CD1c-positive myeloid dendritic cell (primary cell): Measurements from ENCODE around the gene PCNX3.
A peak's percentile ranks its signal among the peaks of the same experiment; 100 is the strongest.

ENCODE experiments used
- DNase-seq: peaks from one replicate; pipeline ENCODE4 v3.0.0-alpha.2; 2016; ENCODE audit errors: extremely low spot score

Gene PCNX3

DNA sequence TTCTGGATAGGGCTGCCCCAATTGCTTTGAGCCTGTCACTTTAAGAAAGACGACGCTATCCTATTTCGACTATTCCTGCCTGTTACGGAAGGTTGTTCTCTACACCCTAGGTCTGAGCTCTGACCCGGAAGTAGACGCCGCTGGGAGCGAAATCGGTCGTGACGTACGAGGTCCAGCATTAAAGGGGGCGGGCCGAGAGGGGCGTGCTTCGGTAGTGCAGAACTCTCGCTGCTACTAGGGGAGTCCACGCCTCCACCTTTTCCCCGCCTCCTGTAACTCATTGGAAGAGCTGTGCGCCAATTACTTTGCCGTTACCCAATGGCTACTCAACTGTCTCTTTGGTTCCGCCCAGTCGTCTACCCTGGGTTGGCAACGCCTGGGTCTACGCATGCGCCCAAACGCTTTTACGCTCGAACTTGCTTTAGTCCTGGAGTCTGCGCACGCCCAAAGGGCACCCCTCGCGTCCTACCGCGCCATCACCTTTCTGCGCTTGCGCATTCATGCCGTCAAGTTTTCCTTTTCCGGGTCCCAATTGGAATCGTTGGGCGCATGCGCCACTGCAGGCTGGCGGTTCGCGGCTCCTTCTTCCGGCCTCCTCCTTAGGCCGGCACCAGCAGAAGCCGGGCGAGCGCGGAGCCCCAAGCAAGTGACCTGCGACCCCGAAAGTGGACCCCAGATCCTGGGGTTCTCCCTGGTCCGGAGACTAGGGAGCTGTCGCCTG, at the start of gene PCNX3:
PCNX3 (plus strand) TSS at position 548 of the 721 bp plus-strand sequence. CDS start 536 bp downstream, outside the sequence.
- peak; percentile 100 for DNase-seq

GRCh38 chr11:65569164-65569972, 46.2 kb upstream of the PCNX3 start:
- no peak for DNase-seq

GRCh38 chr11:65569973-65570918, 45.3 kb upstream of the PCNX3 start, which contains the start of gene ZNRD2:
Gene ZNRD2, plus strand, starts transcription at chr11:65570477. Its CDS starts 15 bp downstream, at chr11:65570492.
- DNase-seq = peak; percentile 99

- DNase-seq = no peak
Measured at GRCh38 chr11:65571420-65571819, 44.2 kb upstream of the PCNX3 start.

GRCh38 chr11:65571940-65572339, 43.6 kb upstream of the PCNX3 start:
- DNase-seq = no peak

DNA sequence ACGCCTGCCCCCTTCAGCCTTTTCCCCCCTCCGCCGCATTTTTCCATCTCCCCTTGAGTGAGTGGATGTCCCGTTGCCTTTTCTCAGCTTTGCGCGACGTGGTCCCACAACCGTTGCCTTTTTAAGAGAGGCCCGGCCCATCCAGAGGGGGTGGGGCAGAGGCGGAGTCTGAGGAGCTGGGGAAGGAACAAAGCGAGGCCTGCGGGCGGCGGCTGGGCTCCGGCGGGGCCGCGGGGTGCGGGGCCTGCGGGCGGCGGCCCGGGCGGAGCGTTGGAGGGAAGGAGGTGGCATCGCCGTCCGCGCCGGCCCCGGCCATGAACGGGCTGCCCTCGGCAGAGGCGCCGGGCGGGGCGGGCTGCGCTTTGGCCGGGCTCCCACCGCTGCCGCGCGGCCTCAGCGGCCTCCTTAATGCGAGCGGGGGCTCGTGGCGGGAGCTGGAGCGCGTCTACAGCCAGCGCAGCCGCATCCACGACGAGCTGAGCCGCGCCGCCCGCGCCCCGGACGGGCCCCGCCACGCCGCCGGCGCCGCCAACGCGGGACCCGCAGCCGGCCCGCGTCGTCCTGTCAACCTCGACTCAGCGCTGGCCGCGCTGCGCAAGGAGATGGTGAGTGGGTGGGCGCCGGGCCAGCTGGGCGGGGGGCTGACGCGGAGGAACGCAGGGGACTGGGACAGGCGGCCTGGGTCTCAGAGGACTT, 43.1 kb upstream of the PCNX3 start, which contains the start of gene FAM89B:
FAM89B (plus strand) TSS at position 183 of the 696 bp plus-strand sequence; CDS start at position 315, 132 bp downstream.
- peak; percentile 89 for DNase-seq

DNA sequence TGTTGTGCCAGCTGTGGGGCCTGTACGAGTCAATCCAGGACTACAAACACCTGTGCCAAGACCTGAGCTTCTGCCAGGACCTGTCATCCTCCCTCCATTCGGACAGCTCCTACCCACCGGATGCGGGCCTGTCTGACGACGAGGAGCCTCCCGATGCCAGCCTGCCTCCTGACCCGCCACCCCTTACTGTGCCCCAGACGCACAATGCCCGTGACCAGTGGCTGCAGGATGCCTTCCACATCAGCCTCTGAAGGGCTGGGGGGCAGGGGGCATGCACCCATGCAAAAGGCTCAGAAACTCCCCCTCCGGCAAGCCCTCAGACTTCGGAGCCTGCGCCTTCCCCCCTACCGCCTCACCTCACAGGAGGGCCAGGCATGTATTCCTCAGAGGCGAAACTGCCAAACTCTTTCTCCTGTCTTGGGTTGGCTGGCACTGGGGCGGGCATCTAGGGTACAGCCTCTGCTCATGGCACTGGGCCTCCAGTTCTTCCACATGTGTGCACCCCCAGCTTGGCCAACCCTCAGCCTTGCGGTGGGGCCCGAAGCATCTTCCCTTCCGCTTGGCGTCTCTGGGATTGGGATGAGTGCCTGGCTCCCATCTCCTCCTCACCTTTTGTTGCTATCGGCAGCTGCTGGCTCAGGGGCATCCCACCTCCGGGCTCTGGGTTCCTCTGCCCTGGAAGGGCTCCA, 42.0 kb upstream of the PCNX3 start:
- DNase-seq = no peak

GRCh38 chr11:65574109-65574810, 41.3 kb upstream of the PCNX3 start:
- peak; percentile 97 for DNase-seq

DNA sequence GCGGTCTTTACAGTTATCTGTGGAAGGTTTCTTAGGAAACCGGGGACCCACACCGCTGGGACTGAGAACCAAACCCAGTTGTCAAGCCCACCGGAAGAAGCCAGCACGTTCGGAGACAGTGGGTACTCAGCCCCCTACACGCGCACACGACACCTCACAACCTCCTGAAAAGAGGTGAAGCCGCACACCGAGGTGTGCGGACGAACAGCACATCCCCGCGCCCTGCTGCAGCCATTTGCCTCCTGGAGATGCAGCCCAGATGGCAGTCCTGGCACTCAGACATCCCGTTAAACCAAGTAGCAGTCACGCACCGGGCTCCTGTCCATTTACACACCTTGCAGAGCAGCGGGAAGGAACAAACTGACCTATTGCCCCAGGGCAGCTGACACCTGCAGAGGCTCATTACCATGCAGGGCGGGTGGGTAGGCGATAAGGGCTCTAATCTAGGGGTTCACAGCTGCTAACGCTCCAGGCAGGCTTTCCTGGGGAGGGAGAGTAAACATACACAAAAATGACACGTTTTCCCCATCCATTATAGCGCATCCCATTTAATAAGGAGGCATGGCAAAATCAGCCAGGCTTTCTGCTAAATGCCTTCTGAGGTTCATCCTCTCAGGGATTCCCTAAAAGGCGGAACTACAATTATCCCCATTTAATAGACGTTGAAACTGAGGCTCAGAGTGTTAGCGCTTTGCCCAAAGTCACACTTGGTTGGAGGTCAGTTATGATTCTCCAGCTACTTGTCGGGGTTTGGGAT, 40.6 kb upstream of the PCNX3 start:
- DNase-seq = no peak

DNA sequence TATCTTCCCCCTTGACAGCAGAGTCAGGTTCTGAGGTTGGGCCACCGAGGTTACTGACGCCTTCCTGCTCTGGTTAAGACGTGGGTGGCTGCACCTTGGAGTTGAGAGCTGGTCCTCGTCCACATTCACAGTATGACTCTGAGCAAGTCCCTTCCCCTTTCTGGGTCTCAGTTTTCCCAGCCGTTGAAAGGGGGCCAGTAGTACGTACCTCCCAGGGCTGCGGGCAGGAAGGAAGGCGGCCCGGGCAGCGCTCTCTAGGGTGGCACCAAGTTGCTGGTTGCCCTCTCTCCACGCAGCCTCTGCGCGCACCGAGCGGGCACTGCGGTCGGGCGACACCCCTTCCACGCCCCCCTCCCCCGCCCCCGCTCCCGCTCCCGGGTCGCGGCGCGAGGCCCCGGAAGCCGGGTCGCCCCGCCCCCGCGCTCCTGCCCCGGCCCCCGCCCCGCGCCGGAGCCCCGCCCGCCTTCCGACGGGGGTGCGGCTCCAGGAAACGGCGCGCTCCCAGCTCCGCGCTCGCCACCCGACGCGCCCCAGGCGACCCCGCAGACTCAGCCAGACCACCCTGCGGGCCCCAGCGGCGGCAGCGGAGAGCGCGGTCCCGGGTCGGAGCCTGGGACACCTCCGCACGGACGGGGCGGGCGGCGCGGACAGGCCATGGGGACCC, 39.9 kb upstream of the PCNX3 start, which contains the start of gene EHBP1L1:
EHBP1L1 (plus strand) TSS at position 486 of the 664 bp plus-strand sequence. CDS start 250 bp downstream, outside the sequence.
- peak; percentile 92 for DNase-seq

DNA sequence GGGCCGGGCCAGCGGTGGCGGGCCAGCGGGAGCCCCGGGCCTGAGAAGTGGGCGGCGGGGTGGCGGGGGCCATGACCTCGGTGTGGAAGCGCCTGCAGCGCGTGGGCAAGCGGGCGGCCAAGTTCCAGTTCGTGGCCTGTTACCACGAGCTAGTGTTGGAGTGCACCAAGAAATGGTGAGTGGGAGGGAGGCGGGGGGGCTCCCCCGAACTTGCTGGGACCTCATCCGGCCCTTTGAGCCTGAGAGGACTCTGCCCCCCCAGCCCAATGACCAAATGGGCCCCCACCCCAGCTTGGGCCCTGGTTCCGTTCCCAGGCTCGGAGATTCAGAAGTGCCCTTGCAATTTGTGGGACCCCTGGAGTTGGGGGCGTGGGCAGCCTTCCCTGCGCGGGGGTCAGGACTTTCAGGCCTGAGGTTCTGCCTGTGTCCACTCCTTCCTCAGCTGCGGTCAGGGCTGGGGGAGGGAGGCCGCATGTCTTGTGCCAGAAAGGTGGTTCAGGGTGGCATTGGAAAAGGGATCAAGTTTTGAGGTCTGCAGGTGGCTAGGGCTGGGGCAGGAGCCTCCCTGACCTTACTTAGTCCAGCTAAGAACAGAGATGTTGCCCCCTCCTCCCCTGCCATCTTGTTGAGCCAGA, 39.2 kb upstream of the PCNX3 start:
- DNase-seq = peak; percentile 77

DNA sequence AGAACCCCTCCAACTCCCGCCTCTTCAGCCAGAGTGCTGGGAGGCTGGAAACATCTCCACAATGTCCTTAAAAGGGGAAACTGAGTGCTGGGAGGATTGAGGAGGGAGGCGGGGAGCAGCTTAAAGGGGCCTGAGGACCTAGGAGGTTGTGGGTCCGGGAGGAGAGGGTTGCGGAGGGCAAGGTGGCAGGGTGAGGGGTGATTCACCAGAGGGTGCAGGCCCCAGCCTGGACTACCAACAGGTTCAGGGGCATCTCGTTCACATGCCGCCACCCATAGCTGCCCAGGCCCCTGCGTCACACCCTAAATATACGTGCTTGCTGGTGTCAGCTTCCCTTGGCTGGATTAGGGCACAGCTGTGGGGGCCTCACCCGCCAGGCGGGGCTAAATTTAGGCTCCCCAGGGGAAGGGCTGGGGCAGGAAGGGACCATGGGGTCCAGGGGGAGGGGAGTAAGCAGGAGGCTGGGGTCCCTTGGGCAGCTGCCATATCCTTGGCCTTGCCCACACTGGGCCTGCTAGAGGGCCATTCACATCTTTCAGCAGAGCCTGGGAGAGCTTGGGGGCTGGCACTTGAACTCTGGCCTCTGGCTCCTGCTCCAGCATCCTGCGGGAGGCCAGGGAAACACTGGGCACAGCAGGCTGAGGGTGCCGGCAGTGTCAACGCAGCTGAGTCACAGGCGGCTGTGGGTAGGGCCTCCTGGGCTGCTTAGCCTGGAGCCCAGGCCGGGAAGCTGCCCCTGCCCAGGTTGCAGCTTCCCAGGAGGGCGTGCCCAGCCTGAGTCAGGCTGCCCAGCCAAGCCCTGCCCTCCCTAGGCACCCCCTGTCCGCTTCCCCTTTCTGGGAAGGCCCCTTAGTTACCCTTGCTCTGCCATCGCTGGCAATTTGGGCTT, 38.5 kb upstream of the PCNX3 start:
- DNase-seq = peak; percentile 94

DNA sequence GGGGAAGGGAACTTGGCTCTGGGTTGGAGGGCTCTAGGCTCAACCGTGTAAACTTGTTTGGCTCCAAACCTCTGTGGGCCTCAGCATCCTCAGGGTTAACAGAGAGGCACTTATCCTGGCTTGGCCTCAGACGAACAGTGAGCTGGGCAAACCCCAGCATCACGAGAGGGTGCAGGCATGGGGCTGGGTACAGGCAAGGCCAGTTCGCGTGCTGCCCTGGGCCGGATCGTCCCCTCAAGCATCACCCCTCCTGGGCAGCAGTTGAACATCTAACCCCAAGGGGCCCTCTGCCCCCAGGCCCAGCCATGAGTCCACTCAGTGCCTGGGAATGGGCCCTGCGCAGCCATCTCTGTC, 37.8 kb upstream of the PCNX3 start:
- no peak for DNase-seq

DNA sequence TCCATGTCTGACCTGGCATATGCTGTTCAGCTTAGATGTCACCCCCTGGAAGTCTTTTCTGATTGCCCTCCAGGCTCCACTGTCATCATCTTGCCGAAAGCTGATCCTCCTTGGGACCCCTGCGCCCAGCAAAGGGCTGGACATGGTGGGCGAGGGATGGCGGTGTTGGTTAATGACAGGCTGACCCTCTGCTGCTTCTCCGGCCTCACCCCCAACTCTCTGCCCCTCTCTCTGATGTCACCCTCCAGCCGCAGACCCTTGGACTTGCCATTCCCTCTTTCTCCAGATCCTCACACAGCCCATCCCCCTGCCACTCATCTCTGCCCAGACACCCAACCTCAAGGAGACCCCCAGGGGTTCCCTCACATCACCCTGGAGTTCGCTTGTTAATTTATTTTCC, 37.4 kb upstream of the PCNX3 start:
- DNase-seq = no peak

DNA sequence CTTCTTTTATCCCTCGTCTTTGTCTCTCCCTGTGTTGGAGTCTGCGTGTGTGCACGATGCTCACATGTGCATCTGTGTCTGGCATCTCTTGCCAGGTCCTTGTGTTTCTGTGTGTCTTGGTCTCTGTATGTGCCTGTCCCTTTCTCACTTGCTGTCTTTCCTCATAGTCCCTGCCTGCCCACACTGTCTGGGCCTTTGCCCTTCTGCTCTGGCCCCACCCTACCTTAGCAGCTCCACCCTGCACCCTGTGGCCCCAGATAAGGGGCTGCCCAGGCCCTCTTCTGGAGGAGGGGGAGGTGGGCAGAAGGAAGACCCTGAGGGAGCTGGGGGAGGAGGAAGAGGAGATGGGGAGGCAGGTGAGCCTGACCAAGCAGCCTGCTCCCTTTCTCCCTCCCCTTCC, 36.9 kb upstream of the PCNX3 start:
- no peak for DNase-seq

DNA sequence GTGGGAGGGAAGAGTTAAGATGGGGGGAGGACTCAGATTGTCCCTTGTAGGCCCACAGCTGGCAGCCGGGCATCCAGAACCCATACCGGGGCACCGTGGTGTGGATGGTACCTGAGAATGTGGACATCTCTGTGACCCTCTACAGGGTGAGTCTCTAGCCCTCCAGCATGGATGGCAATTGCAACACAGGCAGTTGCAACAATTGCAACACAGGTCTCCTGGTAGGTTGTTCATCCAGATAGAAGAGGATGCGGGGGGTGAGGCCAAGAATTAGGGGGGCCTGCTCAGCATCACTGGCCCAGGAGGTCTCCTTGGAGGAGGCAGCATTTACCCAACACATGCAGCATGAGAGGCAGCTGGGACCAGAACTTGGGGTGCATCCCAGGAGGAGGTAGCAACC, 36.3 kb upstream of the PCNX3 start:
- no peak for DNase-seq
